GM18873 (cell line): ENCODE measurements around the gene EMID1.

Source experiments
- ATAC-seq: cut with Tn5 transposase; IDR thresholded peaks from one replicate; pipeline ENCODE4 v1.9.1; 2021; ENCODE audit warnings: mild to moderate bottlenecking, moderate library complexity, moderate number of reproducible peaks; ENCODE audit not compliant: unreplicated experiment, low FRiP score

The EMID1 gene

DNA sequence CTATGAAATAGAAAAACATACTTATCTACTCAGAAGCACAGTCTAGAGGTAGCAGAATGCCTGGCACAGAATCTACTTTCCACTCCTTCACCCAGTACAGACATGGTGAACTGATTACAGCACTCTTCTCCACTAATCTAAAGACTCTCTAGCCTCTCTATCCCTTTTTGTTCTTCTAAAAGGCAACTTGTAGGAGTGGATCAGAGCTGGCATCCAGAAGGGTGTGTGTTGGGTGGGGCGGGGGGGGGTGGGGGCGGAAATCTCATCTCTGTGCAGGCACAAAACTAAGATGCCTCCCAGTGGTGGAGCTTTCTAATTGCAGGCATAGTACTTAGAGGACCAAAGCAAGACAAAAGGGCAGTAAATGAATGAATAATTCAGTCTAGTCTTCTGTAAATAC is 11.5 kb upstream of the EMID1 start:
- no peak for ATAC-seq

DNA sequence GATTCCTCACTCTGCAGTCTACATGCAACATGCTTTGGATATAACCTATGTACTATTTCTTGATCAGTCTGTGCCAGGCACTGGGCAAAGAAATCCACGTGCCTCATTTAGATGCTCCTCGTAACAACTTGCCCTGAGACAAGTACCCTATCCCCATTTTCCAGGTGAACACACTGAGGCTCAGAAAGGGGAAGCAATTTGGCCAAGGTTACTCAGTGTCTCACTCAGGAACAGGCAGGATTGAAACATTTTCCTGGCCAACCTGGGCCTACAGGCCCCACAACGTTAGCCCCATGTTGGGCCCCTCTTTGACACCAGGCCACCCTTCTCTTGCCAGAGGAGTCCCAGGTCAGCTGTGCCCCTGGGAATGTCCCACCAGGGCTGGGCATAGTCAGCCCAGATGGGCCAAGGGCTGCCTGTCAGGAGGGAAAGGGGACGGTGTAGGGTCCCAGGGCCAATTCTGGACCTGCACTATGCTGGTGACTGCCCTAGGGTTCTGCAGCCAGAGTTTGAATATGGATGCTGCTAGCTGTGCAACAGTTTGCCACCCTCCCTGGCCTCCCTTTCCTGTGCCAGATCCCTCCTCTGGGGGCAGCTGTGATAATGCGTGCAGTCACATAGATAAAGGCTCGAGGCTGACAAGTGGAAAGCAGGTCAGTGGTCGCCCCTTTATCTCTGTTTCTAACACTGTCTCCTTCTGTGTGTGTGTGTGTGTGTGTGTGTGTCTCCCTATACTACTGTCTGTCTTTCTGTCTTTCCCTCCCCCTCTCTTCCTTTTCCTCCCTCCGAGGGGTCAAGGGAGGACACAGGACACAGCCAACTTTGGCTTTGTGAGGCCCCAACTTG is 10.4 kb upstream of the EMID1 start:
- no peak for ATAC-seq

GRCh38 chr22:29195964-29196666 is 9.6 kb upstream of the EMID1 start:
- no peak for ATAC-seq

GRCh38 chr22:29197096-29197495 is 8.6 kb upstream of the EMID1 start:
- no peak for ATAC-seq

DNA sequence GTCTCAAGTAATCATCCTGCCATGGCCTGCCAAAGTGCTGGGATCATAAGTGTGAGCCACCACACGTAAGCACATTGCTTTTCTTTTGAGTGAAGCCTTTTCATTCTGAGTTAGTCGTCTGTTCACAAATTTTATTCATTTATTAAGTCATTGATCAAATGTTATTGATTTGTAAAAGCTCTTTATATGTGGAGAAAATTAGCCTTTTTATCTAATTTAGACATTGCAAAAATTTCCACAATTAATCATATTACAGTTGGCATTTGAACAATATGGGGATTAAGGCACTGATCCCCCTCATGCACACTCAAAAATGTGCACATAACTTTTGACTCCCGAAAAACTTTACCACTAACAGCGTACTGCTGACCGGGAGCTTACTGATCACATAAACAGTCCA is 7.5 kb upstream of the EMID1 start:
- ATAC-seq: no peak

GRCh38 chr22:29199702-29200400 is 5.8 kb upstream of the EMID1 start:
- no peak for ATAC-seq

- no peak for ATAC-seq
Observed at GRCh38 chr22:29200901-29201300, 4.8 kb upstream of the EMID1 start.

- no peak for ATAC-seq
Observed at GRCh38 chr22:29201782-29202181, 3.9 kb upstream of the EMID1 start.

GRCh38 chr22:29202212-29203192 is 3.2 kb upstream of the EMID1 start:
- ATAC-seq: peak; percentile 68

DNA sequence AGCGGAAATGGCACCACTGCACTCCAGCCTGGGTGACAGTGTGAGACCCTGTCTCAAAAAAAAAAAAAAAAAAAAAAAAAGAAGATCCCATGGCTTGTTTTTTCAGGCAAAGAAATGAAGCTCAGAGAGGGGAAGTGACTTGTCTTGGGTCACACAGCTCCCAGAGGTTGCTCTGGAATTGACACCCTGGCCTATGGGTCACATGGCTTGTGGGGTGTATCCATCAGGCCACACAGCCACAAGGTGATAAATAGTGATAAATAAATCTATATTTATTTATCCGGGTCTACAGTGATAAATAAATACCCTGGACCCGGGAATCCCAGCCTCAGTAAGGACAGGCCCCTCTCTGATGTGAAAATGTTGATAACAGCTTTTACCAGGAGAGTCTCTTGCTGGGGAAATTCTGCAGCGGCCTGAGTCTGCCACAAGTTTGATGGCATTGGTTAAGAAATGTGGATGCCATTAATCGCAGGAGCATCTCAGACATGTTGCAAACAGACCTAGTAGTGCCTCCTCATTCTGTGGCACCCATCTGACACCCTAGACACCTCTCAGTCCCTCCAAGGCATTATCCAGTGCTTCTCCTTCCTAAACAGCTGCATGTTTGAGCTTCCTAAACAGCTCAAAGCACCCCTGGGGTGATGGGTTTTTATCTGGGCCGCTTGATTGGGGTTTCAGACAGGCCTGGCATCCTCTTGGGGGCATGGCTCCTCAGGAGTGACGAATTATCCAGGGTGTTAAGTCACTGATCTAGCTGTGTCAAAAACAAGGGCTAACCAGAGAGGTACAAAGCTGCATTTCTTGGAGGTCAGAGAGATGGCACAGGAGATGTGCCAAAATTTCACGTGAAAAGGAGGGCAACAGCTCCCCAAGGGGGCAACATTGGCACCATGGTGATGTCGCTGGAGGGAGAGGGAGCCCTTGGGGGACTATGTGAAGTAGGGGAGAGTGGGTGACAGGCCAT is 1.9 kb upstream of the EMID1 start:
- ATAC-seq: no peak

DNA sequence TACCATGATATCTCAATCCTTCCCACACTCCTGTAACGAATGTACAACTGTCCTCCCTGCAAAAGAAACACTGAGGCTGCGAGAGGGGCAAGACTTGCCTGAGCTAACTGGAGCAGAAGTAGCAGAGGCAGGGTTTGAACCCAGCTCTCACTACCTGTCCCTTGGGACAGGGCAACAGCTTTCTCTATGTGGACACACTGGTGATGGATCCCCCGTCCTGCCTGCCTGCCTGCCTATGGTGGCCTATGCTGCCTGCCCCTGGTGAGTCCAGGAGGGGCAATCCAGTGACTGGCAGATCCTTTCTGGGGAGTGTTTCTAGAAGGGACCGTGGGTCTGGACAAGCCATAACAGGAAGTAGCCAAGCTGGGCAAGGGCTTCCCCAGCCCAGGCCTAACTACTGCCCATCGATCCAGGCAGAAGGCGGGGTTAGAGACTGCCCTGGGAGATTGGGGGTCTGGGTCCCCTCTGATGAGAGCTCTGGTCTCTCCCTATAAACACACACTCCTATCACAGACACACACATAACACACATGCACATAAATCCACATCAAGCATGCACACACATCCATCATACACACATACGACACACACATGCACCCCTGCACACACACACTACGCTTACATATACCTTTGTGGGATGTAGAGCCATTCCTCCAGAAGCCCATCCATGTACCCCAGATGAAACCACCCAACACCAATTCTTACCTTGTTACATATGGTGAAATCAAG is 1.1 kb upstream of the EMID1 start:
- ATAC-seq: no peak

DNA sequence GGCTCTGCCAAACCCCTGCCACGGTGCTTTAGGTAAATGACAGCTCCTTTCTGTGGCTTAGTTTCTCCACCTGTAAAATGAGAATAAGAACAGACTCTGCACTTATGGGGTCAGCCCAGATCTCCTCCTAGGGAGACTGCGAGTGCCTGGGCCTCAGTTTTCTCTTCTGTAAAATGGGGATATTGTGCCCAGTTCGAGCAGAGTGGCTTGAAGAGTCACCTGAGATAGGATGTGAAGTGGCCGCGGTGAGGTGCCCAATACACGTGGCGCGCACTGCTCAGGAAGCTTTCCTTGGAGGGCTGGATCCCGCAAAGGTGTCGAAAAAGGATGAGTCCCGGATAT is 473 bp upstream of the EMID1 start:
- no peak for ATAC-seq

- ATAC-seq: no peak
Observed at GRCh38 chr22:29206372-29207242, 911 bp downstream of the EMID1 start.

DNA sequence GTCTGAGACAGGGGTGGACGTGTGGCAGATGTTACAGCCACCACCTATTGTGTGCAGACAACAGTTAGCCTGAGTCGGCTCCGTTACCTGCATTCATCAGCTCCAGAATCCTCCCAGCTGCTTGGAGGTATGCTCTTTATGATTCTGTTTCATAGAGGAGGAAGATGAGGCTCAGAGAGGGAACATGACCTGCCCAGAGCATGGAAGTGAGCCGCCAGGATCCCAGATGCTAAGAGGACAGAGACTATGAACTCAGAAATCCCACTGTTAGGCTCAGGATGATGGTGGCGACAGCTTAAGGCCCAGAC is 1.5 kb downstream of the EMID1 start:
- ATAC-seq: no peak

DNA sequence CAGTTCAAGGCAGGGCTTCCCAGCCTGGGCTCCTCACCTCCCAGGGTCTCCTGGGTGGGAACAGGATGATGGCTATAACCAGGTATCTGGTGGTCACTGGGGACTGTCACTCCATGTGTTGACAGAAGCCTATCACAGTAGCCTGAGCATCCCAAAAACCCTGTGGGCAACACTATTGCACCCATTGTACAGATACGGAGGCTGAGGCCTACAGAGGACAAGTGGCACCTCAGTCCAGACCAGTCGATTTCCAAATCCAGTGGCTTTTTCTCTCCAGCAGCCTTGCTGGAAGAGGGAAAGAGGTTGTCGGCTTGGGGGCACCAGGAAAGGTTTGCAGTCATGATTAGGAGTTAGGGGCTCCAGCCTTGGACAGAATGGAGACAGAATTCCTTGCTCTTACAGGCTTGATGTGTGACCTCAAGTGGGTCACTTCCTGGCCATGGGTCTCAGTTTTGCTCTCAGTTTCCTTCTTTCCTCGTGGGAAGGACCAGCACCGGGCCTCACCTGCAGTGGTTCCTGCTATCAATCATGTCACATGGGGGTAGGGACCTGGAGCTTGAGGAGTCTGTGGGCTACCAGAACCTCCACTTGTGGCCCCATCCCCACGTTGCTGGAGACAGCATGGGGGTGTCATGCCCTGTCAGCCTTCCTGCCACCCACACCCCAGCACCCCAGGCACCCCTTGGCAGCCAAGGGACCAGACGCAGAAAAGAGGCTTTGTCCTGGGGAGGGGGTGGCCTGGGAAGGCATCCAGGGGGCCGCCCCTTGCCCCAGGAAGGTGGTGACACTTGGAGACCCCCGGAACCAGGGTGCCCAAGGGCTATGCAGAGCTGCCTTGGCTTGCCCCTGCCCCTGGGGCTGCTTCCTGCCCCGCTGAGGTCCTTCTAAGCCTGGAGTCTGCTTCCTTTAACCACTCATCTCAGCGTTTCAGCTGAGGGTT is 2.1 kb downstream of the EMID1 start:
- no peak for ATAC-seq

DNA sequence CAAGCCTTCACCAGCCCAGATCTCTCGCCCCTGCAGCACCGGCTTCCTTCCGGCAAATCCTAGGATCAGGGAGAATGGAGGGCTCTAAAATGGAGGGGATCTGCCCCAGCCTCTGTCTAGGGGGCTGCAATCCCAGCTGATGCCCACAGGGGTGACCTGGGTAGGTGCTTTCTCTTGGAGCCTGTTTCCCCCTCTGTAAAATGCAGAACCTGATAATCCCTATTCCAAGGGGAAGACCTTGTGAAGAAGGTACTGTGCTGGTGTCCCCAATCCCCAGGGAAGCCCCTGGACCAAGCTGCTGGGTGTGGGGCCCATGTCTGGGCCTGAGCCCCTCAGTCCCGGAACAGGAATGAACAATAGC is 2.8 kb downstream of the EMID1 start:
- no peak for ATAC-seq
